Parathyroid adenoma (tissue), 2 donors: Measurements from ENCODE around the gene ZIC4.

Source experiments
- H2AFZ ChIP-seq: fragments of 300-600 bp; sonication (generic); one replicate; pipeline ENCODE4 v1.7.0; 2017; ENCODE audit warnings: antibody characterized with exemption, mild to moderate bottlenecking
- H3K27ac ChIP-seq: fragments of 300-600 bp; sonication (generic); one replicate; pipeline ENCODE4 v1.7.0; 2017
- H3K27me3 ChIP-seq: fragments of 300-600 bp; sonication (generic); one replicate; pipeline ENCODE4 v1.7.0; 2017; ENCODE audit warnings: low read length; ENCODE audit not compliant: control insufficient read depth, insufficient read depth
- H3K36me3 ChIP-seq: fragments of 300-600 bp; sonication (generic); one replicate; pipeline ENCODE4 v1.7.0; 2017; ENCODE audit warnings: low read length; ENCODE audit not compliant: control insufficient read depth, insufficient read depth
- H3K4me1 ChIP-seq: fragments of 300-600 bp; sonication (generic); one replicate; pipeline ENCODE4 v1.7.0; 2017; ENCODE audit warnings: control low read depth
- H3K4me2 ChIP-seq: fragments of 300-600 bp; sonication (generic); one replicate; pipeline ENCODE4 v1.7.0; 2017; ENCODE audit warnings: low read length
- H3K4me3 ChIP-seq: fragments of 300-600 bp; sonication (generic); one replicate; pipeline ENCODE4 v1.7.0; 2017; ENCODE audit warnings: low read depth, low read length
- H3K79me2 ChIP-seq: fragments of 300-600 bp; sonication (generic); one replicate; pipeline ENCODE4 v1.7.0; 2017; ENCODE audit warnings: control low read depth
- H3K9ac ChIP-seq: fragments of 300-600 bp; sonication (generic); one replicate; pipeline ENCODE4 v1.7.0; 2017; ENCODE audit warnings: mild to moderate bottlenecking
- H3K9me3 ChIP-seq: fragments of 300-600 bp; sonication (generic); one replicate; pipeline ENCODE4 v1.7.0; 2017; ENCODE audit warnings: low read length; ENCODE audit not compliant: control insufficient read depth
- TF ChIP-seq, protein P1 (sequence below): fragments of 300-600 bp; sonication (generic); IDR thresholded peaks from one replicate; pipeline ENCODE4 v1.7.0; 2017; ENCODE audit warnings: antibody characterized with exemption, mild to moderate bottlenecking
- donor health status: primary hyperparathyroidism.

Gene ZIC4

DNA sequence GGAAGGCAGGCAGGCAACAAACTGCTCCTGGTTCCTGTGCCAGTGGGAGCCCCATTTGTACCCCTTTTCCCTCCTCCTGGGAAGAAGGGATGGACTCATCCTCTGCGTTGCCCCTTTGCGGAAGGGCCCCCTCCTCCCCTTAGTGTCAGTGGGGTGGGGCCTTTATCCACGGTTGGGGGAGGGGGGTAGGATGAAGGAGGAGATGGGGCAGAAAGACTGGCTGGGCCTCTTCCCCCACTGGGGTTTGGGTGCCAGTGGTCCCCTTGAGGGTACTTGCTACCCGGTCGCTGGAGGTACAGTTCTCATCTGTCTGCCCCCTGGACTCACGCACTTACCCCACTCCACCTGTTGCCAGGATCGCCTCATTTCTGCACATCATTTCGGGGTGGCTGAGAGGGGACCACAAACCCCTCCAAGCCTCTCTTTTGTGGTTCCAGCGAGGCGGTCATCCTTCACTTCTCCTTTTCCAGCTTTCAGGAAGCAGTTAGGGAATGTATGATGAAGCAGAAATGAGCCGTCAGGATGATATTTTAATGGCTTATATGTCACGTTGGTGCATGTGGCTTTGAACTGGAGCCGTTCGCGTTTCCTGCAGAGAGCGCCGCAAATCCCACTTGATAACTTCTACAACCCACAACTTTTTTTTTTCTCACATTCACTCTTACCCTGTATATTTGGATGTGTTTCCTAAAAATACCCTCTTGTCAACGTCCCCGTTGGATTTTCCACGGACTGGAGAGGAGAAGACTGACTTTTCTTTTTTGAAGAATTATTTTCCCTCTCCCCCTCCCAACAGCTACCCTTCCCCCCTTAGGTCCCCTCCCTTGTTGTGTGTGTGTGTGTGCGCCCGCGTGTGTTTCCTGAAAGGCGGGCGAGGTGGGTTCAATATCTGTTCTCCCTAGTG is at the start of gene ZIC4:
ZIC4 (minus strand) TSS at position 516 of the 904 bp plus-strand sequence. CDS start 3,746 bp downstream, outside the sequence.
- Histone ChIP-seq H3K9me3 (no peaks in the 10 kb centered on the region), H3K36me3 (no peaks in the 10 kb centered on the region), H3K4me3 (no peak within 1 kb of the TSS), H2AFZ (no peak within 1 kb of the TSS), H3K27ac (no peak within 1 kb of the TSS), H3K4me2 (no peak within 1 kb of the TSS), H3K4me1 (no peaks in the 10 kb centered on the region), H3K27me3 (peaks cover 19% of the 10 kb centered on the region), H3K9ac (no peak within 1 kb of the TSS), H3K79me2 (no peaks in the 10 kb centered on the region)
- TF ChIP-seq, protein P1, sequence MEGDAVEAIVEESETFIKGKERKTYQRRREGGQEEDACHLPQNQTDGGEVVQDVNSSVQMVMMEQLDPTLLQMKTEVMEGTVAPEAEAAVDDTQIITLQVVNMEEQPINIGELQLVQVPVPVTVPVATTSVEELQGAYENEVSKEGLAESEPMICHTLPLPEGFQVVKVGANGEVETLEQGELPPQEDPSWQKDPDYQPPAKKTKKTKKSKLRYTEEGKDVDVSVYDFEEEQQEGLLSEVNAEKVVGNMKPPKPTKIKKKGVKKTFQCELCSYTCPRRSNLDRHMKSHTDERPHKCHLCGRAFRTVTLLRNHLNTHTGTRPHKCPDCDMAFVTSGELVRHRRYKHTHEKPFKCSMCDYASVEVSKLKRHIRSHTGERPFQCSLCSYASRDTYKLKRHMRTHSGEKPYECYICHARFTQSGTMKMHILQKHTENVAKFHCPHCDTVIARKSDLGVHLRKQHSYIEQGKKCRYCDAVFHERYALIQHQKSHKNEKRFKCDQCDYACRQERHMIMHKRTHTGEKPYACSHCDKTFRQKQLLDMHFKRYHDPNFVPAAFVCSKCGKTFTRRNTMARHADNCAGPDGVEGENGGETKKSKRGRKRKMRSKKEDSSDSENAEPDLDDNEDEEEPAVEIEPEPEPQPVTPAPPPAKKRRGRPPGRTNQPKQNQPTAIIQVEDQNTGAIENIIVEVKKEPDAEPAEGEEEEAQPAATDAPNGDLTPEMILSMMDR = no peak

DNA sequence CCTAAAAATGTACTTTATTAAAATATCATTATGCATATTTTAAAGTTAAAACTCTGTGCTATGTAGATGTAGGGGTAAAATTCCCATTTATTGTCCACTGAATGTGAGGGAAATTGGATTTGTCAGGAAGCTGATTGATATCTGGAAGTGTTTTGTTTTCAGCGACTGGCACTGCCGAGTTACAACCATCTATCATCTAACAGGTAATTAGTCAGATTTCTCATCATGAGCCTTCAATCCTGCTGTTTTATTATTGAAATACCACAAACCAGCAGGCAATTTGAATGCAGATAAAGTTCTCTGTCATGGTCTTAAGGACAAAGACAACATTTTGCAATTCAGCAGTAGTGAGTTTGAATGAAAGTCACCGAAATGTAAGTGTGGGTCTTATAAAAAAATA is 43.3 kb upstream of the ZIC4 start:
- TF ChIP-seq, protein P1 = no peak
- H3K4me2 ChIP-seq = no peak overlapping the region
- H3K79me2 ChIP-seq = no peaks in the 10 kb centered on the region
- no peaks in the 10 kb centered on the region for H3K9me3 ChIP-seq
- no peak overlapping the region for H3K4me3 ChIP-seq
- no peaks in the 10 kb centered on the region for H3K36me3 ChIP-seq
- no peaks in the 10 kb centered on the region for H3K27me3 ChIP-seq
- H3K9ac ChIP-seq = no peak overlapping the region
- H3K27ac ChIP-seq = no peak overlapping the region
- no peak overlapping the region for H2AFZ ChIP-seq
- no peaks in the 10 kb centered on the region for H3K4me1 ChIP-seq

DNA sequence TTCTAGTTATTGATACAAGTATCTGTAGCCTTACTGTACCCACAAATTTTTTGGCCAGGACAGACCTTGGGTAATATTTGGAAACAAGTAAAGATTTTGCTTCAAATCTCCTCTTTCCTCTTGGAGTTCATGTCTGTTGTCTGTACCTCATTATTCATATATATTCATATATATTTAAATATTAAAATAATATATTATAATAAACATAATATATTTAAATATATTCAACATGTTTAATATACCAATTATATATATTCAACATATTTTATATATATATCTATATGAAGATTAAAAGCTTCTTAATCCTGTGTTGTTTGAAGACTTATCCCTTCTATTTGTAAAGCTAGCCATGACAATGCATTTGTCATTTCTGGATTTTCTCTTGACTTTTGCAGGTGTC is 40.9 kb upstream of the ZIC4 start:
- Histone ChIP-seq H3K9me3 (no peaks in the 10 kb centered on the region), H3K4me3 (no peak overlapping the region)

DNA sequence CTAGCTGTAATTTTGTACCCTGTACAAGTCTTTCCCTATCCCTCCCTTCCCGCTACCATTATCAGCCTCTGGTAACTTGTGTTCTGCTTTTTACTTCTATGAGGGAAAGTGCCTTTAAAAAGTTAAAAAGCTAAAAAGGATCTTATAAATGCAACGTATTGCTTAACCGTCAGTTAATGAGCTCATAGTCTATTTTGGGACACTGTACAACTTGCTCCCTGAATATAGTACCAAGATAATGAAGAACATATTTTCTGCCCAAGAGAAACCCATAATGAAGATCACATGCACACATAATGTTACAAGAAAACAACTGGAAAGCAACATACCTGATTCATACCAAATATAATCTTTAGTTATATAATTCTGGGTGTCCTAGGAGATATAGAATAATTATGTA is 25.4 kb upstream of the ZIC4 start:
- Histone ChIP-seq H3K79me2 (no peaks in the 10 kb centered on the region), H2AFZ (no peak overlapping the region), H3K36me3 (no peaks in the 10 kb centered on the region), H3K27ac (no peak overlapping the region), H3K4me3 (no peak overlapping the region), H3K4me1 (no peaks in the 10 kb centered on the region), H3K4me2 (no peak overlapping the region), H3K9ac (no peak overlapping the region), H3K27me3 (peaks cover 4% of the 10 kb centered on the region), H3K9me3 (no peaks in the 10 kb centered on the region)
- TF ChIP-seq, protein P1 = no peak

More for the DNA sequence above, 40.9 kb upstream of the ZIC4 start:
- Histone ChIP-seq H2AFZ (no peak overlapping the region), H3K36me3 (no peaks in the 10 kb centered on the region), H3K9ac (no peak overlapping the region), H3K27me3 (no peaks in the 10 kb centered on the region), H3K27ac (no peak overlapping the region), H3K79me2 (no peaks in the 10 kb centered on the region), H3K4me2 (no peak overlapping the region), H3K4me1 (no peaks in the 10 kb centered on the region)
- TF ChIP-seq, protein P1 = no peak

DNA sequence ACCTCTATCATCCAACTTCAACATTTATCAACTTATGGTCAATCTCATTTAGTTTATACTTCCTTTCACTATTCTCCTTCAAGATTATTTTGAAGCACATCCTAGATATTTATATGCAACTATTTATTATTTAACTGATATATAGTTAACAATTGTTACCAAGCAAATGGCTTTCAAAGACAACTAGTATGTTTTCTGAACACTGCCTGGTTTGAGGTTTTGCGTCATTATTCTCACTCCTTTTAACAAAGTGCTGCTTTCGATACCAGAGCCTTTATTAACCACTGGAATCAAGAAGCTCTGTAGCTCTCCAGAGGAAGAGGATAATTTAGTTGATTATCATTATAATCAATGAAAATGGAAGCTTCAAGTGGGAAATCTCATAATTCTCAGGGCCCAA is 22.4 kb upstream of the ZIC4 start:
- peaks cover 4% of the 10 kb centered on the region for H3K27me3 ChIP-seq
- TF ChIP-seq, protein P1 = no peak
- peaks cover 2% of the 10 kb centered on the region for H3K9me3 ChIP-seq
- H3K27ac ChIP-seq = no peak overlapping the region
- no peaks in the 10 kb centered on the region for H3K36me3 ChIP-seq
- no peak overlapping the region for H3K4me2 ChIP-seq
- no peak overlapping the region for H3K4me3 ChIP-seq
- no peak overlapping the region for H3K9ac ChIP-seq
- H2AFZ ChIP-seq = no peak overlapping the region
- H3K4me1 ChIP-seq = no peaks in the 10 kb centered on the region
- H3K79me2 ChIP-seq = no peaks in the 10 kb centered on the region
